Measurements from ENCODE around the gene ZNF239. TPM values are rescaled to one million over a fixed set of nuclear protein-coding genes. Genes with fewer than 3 reads are reported as not detected.

Gene ZNF239
- total and polyA plus RNA-seq, 4 donors = 0.50 to 3.4 (median 3.3) TPM

DNA sequence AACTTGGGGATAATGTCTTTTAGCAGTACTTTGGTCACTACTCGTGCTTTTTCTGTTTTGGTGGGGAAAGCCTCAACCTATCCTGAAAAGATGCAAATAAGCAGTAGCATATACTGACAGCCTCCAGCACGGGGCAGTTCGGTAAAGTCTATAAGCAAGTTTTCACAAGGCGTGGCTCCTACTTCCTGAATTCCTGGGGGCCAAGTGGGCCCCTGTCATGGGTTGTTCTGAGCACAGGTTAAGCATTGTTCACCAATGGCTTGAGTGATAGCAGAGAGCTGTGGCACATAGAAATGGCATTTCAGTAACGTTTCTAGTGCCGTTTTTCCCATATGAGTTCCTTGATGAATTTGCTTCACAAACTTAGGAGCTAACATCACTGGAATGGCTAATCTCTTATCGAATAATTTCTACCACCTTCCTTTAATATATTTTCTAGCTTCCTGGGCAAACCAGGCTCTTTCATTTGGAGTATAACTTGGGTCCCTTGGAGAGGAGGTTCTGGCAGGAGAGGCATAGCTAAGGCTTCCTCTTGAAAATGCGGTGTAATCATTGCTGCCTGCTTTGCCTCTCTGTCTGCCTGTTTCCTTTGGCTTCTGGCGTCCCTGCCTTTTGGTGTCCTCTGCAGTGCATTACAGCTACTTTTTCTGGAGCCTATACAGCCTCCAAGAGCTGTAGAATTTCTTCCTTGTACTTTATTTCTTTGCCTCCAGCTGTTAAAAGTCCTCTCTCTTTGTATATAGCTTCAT is 11.7 kb upstream of the ZNF239 start:
- no peaks in the 10 kb centered on the region for H3K4me1 ChIP-seq (ENCODE audit: control insufficient read depth in 1 of 2, insufficient read depth in 2 of 2, low read length in 2 of 2)
- WGBS, 2 donors = 75 to 76% methylated on average over 9 of the region's 9 CpGs
- no peak overlapping the region for H3K27ac ChIP-seq (ENCODE audit: low read depth in 1 of 2, low read length in 2 of 2)
- intact Hi-C loops (cut with DNase I) = no loop called here
- DNase-seq = no peak
- no peaks in the 10 kb centered on the region for H3K27me3 ChIP-seq (ENCODE audit: control insufficient read depth in 1 of 2, insufficient read depth in 2 of 2, low read length in 1 of 2)
- H3K4me3 ChIP-seq (ENCODE audit: low read length in 2 of 2) = no peak overlapping the region
- no peaks in the 10 kb centered on the region for H3K36me3 ChIP-seq (ENCODE audit: control insufficient read depth in 1 of 2, insufficient read depth in 2 of 2, low read length in 1 of 2)
- ATAC-seq (ENCODE audit: low FRiP score) = no peak
- peaks cover 2% of the 10 kb centered on the region for H3K9me3 ChIP-seq (ENCODE audit: control insufficient read depth, low read length)

DNA sequence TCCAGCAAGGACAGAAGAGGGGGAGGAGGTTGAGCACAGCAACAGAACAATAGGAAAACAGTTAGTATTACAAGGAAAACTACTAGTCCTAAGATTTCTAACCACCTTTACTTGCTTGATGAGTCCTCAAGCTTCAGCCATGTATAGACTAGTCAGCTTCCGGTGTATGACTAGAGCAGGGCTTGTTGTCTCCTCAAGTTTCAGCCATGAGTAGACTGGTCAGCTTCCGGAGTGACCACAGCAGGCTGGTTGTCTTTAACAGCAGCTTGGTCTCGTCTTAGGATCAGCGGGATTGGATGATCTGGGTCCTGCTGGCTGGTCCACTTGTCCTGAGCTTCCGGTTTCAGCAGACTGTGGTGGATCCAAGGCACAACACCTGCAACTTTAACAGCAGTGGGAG is 10.6 kb upstream of the ZNF239 start:
- Histone ChIP-seq H3K27ac (ENCODE audit: low read depth in 1 of 2, low read length in 2 of 2) (no peak overlapping the region), H3K4me3 (ENCODE audit: low read length in 2 of 2) (no peak overlapping the region), H3K27me3 (ENCODE audit: control insufficient read depth in 1 of 2, insufficient read depth in 2 of 2, low read length in 1 of 2) (no peaks in the 10 kb centered on the region), H3K36me3 (ENCODE audit: control insufficient read depth in 1 of 2, insufficient read depth in 2 of 2, low read length in 1 of 2) (no peaks in the 10 kb centered on the region), H3K4me1 (ENCODE audit: control insufficient read depth in 1 of 2, insufficient read depth in 2 of 2, low read length in 2 of 2) (no peaks in the 10 kb centered on the region), H3K9me3 (ENCODE audit: control insufficient read depth, low read length) (peaks cover 2% of the 10 kb centered on the region)
- 95 to 96% methylated on average over 5 of the region's 5 CpGs for WGBS, 2 donors
- intact Hi-C loops (cut with DNase I) = no loop called here
- DNase-seq = no peak
- ATAC-seq (ENCODE audit: low FRiP score) = no peak

DNA sequence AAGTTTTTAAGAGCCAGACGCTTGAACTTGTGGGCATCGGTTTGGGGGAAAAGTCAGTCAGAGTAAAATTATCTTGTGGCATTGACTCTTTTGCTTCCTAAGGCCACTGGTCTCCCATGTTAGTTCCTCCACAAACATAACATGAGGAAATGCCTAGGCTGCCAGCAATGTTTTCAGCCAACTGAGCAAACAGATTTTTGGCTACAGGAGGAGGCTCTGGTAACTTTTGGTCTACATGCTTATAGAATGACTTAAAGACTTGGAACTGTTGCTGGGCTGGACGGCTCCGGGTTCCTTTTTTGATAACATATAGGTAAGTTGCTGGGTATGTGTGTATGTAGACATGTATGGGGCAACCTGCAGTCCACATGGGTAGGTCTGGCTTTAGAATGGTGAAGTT is 9.6 kb upstream of the ZNF239 start:
- no peaks in the 10 kb centered on the region for H3K4me1 ChIP-seq (ENCODE audit: control insufficient read depth in 1 of 2, insufficient read depth in 2 of 2, low read length in 2 of 2)
- H3K9me3 ChIP-seq (ENCODE audit: control insufficient read depth, low read length) = peaks cover 2% of the 10 kb centered on the region
- DNase-seq = no peak
- no peak overlapping the region for H3K27ac ChIP-seq (ENCODE audit: low read depth in 1 of 2, low read length in 2 of 2)
- intact Hi-C loops (cut with DNase I) = no loop called here
- no peaks in the 10 kb centered on the region for H3K27me3 ChIP-seq (ENCODE audit: control insufficient read depth in 1 of 2, insufficient read depth in 2 of 2, low read length in 1 of 2)
- no peak for ATAC-seq (ENCODE audit: low FRiP score)
- H3K36me3 ChIP-seq (ENCODE audit: control insufficient read depth in 1 of 2, insufficient read depth in 2 of 2, low read length in 1 of 2) = no peaks in the 10 kb centered on the region
- H3K4me3 ChIP-seq (ENCODE audit: low read length in 2 of 2) = no peak overlapping the region
- 34 to 35% methylated on average over 4 of the region's 4 CpGs for WGBS, 2 donors

DNA sequence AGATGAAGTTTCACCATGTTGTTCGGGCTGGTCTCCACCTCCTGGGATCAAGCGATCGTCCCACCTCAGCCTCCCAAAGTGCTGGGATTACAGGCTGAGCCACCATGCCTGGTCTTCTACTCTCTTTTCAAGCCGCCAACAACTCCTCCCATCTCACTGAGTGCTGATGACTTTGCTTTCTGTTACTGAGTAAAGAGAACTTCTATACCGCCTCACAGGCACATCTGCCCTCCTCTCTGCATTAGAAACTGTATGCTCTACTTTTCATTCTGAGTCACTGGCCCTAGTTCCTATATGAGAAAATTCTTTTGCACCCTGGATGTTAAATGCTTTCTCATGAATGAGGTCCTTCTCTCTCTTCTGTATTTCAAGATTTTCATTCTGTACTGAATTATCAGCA is 2.2 kb upstream of the ZNF239 start:
- DNase-seq = no peak
- peaks cover 0 to 7% of the 10 kb centered on the region in 2 donors for H3K4me1 ChIP-seq (ENCODE audit: control insufficient read depth in 1 of 2, insufficient read depth in 2 of 2, low read length in 2 of 2)
- H3K27ac ChIP-seq (ENCODE audit: low read depth in 1 of 2, low read length in 2 of 2) = no peak overlapping the region
- no peak overlapping the region for H3K4me3 ChIP-seq (ENCODE audit: low read length in 2 of 2)
- no peak for ATAC-seq (ENCODE audit: low FRiP score)
- no peaks in the 10 kb centered on the region for H3K36me3 ChIP-seq (ENCODE audit: control insufficient read depth in 1 of 2, insufficient read depth in 2 of 2, low read length in 1 of 2)
- WGBS, 2 donors = 93% methylated on average over 5 of the region's 5 CpGs
- H3K9me3 ChIP-seq (ENCODE audit: control insufficient read depth, low read length) = no peaks in the 10 kb centered on the region
- H3K27me3 ChIP-seq (ENCODE audit: control insufficient read depth in 1 of 2, insufficient read depth in 2 of 2, low read length in 1 of 2) = no peaks in the 10 kb centered on the region
- intact Hi-C loops (cut with DNase I) = no loop called here

DNA sequence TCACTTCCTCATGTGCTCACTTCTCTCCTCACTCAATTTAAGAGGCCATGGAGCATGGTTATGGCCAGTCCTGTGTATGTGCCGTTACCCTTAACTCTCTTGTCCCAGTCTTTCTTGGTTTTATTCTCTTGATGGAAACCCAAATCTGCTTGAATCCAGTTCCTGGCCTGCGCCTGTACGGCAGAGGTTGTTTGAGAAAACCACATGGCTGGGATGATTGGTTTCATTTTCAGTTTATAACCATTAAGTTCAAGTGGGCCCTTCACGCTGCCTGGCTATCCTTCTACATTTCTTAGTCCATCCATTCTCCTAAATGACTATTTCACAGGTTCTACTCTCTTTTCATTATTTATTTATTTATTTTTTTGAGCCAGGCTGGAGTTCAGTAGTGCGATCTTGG is 1.6 kb upstream of the ZNF239 start:
- intact Hi-C loops (cut with DNase I) = no loop called here
- Histone ChIP-seq H3K4me1 (ENCODE audit: control insufficient read depth in 1 of 2, insufficient read depth in 2 of 2, low read length in 2 of 2) (peaks cover 0 to 7% of the 10 kb centered on the region in 2 donors), H3K9me3 (ENCODE audit: control insufficient read depth, low read length) (no peaks in the 10 kb centered on the region), H3K36me3 (ENCODE audit: control insufficient read depth in 1 of 2, insufficient read depth in 2 of 2, low read length in 1 of 2) (no peaks in the 10 kb centered on the region), H3K4me3 (ENCODE audit: low read length in 2 of 2) (no peak overlapping the region), H3K27me3 (ENCODE audit: control insufficient read depth in 1 of 2, insufficient read depth in 2 of 2, low read length in 1 of 2) (no peaks in the 10 kb centered on the region), H3K27ac (ENCODE audit: low read depth in 1 of 2, low read length in 2 of 2) (no peak overlapping the region)
- DNase-seq (no peak), ATAC-seq (ENCODE audit: low FRiP score) (no peak)
- 94 to 98% methylated on average over 5 of the region's 5 CpGs for WGBS, 2 donors

GRCh38 chr10:43574906-43575305 is 490 bp upstream of the ZNF239 start:
- ATAC-seq (ENCODE audit: low FRiP score) (no peak), DNase-seq (no peak)
- Histone ChIP-seq H3K9me3 (ENCODE audit: control insufficient read depth, low read length) (no peaks in the 10 kb centered on the region), H3K36me3 (ENCODE audit: control insufficient read depth in 1 of 2, insufficient read depth in 2 of 2, low read length in 1 of 2) (no peaks in the 10 kb centered on the region), H3K4me3 (ENCODE audit: low read length in 2 of 2) (peak overlapping the region in 1 of 2 donors; percentile 34), H3K27me3 (ENCODE audit: control insufficient read depth in 1 of 2, insufficient read depth in 2 of 2, low read length in 1 of 2) (no peaks in the 10 kb centered on the region), H3K27ac (ENCODE audit: low read depth in 1 of 2, low read length in 2 of 2) (no peak overlapping the region), H3K4me1 (ENCODE audit: control insufficient read depth in 1 of 2, insufficient read depth in 2 of 2, low read length in 2 of 2) (peaks cover 0 to 7% of the 10 kb centered on the region in 2 donors)
- intact Hi-C loops (cut with DNase I) = no loop called here
- WGBS, 2 donors = 89 to 90% methylated on average over 8 of the region's 8 CpGs

DNA sequence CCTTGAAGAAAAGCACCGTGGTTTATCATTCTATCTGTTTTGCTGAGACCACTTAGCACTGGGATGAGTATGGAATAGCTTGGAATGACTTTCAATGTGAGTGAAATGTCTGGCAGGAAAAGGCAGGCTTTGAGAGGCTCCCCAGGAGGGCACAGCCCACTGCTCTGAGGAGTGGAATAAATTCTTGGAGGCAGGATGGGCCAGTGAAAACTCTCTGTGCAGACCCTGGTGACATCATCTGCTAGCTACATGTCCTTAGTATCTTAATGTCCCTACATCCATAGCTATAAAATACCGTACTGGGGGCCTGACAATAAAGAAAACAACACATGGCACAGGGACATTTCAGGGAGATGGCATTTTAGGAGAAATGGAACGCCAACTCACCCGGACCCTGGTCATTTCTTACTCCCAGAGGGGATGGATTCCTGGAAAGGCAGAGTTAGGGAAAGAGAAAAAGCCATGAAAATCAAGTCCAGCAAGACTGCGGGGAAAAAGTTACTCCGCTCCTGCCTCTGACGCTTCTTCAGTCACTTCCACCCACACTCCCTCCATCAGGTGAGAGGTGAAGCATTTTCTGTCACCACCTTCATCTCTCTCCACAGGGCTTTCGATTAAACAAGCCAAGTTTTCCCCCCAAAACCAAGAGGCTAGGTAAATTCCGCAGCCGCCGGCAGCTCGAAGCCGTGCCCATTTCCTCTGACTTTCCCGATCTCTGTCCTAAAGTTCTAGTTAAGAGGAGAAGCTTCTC is 991 bp downstream of the ZNF239 start:
- H3K27ac ChIP-seq (ENCODE audit: low read depth in 1 of 2, low read length in 2 of 2) = no peak overlapping the region

DNA sequence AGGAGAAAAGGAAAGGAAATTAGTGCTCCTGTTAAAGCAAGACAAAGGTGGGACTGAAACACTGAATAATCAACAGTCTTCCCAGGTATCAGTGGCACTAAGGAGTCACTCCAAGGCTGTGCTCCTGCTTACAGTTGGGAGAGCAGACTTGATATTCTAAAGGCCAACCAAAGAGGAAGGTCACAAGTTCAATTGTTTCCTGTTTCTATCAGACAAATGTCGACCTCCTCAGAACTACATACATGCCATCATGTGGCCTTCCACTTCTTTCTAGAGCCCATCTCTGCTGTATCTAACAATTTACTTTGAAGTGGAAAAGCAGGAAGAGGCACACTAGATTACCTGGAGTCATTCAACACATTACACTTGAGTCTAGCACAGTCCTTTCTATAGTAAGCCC is 3.4 kb downstream of the ZNF239 start:
- DNase-seq (no peak), ATAC-seq (ENCODE audit: low FRiP score) (no peak)
- Histone ChIP-seq H3K4me3 (ENCODE audit: low read length in 2 of 2) (no peak overlapping the region), H3K36me3 (ENCODE audit: control insufficient read depth in 1 of 2, insufficient read depth in 2 of 2, low read length in 1 of 2) (peaks cover 3 to 7% of the 10 kb centered on the region in 2 donors), H3K4me1 (ENCODE audit: control insufficient read depth in 1 of 2, insufficient read depth in 2 of 2, low read length in 2 of 2) (peaks cover 0 to 7% of the 10 kb centered on the region in 2 donors), H3K27me3 (ENCODE audit: control insufficient read depth in 1 of 2, insufficient read depth in 2 of 2, low read length in 1 of 2) (no peaks in the 10 kb centered on the region), H3K9me3 (ENCODE audit: control insufficient read depth, low read length) (no peaks in the 10 kb centered on the region), H3K27ac (ENCODE audit: low read depth in 1 of 2, low read length in 2 of 2) (no peak overlapping the region)
- 52 to 61% methylated on average over 1 of the region's 1 CpG for WGBS, 2 donors
- intact Hi-C loops (cut with DNase I) = no loop called here

More for the DNA sequence above, 991 bp downstream of the ZNF239 start:
- Histone ChIP-seq H3K36me3 (ENCODE audit: control insufficient read depth in 1 of 2, insufficient read depth in 2 of 2, low read length in 1 of 2) (peaks cover 0 to 3% of the 10 kb centered on the region in 2 donors), H3K4me1 (ENCODE audit: control insufficient read depth in 1 of 2, insufficient read depth in 2 of 2, low read length in 2 of 2) (peaks cover 0 to 7% of the 10 kb centered on the region in 2 donors), H3K4me3 (ENCODE audit: low read length in 2 of 2) (peak overlapping the region; percentile 34 to 49), H3K9me3 (ENCODE audit: control insufficient read depth, low read length) (no peaks in the 10 kb centered on the region), H3K27me3 (ENCODE audit: control insufficient read depth in 1 of 2, insufficient read depth in 2 of 2, low read length in 1 of 2) (no peaks in the 10 kb centered on the region)
- ATAC-seq (ENCODE audit: low FRiP score) (peak; percentile 39), DNase-seq (no peak)
- WGBS, 2 donors = 23 to 31% methylated on average over 14 of the region's 14 CpGs
- intact Hi-C loops (cut with DNase I) = no loop called here

- no peak overlapping the region for H3K4me3 ChIP-seq (ENCODE audit: low read length in 2 of 2)
- DNase-seq = no peak
- H3K27me3 ChIP-seq (ENCODE audit: control insufficient read depth in 1 of 2, insufficient read depth in 2 of 2, low read length in 1 of 2) = no peaks in the 10 kb centered on the region
- intact Hi-C loops (cut with DNase I) = no loop called here
- H3K36me3 ChIP-seq (ENCODE audit: control insufficient read depth in 1 of 2, insufficient read depth in 2 of 2, low read length in 1 of 2) = peaks cover 3 to 9% of the 10 kb centered on the region in 2 donors
- peaks cover 0 to 7% of the 10 kb centered on the region in 2 donors for H3K4me1 ChIP-seq (ENCODE audit: control insufficient read depth in 1 of 2, insufficient read depth in 2 of 2, low read length in 2 of 2)
- no peaks in the 10 kb centered on the region for H3K9me3 ChIP-seq (ENCODE audit: control insufficient read depth, low read length)
- H3K27ac ChIP-seq (ENCODE audit: low read depth in 1 of 2, low read length in 2 of 2) = no peak overlapping the region
- no peak for ATAC-seq (ENCODE audit: low FRiP score)
Observed at GRCh38 chr10:43569681-43570080, 4.7 kb downstream of the ZNF239 start.
